Fibroblast of skin of right biceps (primary cell): ENCODE measurements around the gene FZD7.

ENCODE experiments used
- DNase-seq: peaks from one replicate; pipeline ENCODE4 v3.0.0-alpha.2; 2013

Gene FZD7

DNA sequence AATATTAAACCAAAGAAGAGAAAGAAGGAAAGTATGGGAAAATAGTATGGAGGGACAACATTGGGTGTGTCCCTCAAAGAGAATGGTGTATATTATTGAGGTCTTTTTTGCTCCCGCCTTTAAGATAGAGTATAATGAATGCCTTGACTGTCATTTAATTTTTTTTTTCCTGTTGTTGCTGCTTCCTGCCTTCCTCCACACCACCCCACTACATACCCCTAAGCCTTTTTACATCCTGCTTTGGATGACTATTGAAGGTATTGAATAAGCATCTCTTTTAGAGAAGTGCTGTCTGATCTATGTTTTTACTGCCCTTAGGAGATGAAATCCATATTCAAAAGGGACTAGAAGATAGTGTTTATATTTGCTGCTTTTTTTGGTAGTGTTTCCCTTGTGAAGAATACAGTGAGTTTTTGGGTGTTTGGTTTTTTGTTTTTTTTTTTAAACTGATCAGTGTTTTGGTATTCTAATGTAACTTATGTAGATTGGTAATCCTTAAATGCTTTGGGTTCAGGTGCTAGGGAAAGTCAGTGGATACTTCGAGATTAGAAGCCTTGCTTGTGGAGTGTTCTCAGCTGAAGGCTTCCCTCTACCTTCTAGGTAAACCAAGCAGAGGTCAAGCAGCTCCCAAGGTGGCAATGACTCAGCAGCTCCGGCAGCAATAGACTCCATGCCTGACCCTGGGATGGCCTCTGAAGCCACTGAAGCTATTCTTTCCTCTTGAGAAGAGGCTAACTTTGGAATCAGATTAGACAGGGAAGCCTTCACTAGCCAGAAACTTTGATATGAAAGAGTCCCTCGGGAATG, 5.0 kb downstream of the FZD7 start:
- DNase-seq: peak; percentile 66

DNA sequence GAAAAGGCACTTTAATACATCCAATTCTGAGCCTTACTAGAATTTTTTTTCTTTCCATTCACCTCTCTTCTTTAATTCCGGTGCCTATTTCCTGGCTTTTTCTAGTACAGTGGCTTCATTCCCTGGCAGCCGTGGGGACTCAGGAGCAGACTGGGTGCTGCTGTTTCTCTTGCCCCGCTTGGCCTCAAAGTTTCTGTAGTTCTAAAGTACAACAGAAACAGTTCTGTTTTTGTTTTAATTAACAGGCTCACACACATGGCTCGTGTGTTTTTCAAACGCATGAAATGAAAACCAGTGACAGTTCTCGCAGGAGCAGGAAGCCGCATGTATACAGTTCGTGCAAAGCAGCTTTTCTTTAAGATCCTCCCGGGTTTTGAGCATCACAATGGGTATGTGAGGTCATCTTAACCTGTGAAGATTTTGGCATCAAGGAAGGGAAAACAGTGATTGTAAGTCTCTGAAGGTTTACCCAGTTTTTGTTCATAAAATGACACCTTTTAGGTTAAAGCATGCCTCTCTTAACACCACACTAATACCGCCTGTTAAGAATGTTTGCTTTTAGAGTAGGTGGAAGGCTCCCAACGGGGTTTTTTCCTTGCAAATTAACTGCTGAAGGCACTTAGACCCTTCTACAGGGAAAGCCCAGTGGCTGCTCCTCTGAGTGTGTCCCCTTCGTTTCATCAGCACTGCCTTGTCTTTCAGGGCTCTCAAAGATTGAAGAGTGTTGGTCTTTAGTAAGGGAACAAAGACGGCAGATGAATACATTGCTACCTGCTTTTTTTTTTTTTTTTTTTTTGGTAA, 5.8 kb downstream of the FZD7 start:
- DNase-seq: no peak

DNA sequence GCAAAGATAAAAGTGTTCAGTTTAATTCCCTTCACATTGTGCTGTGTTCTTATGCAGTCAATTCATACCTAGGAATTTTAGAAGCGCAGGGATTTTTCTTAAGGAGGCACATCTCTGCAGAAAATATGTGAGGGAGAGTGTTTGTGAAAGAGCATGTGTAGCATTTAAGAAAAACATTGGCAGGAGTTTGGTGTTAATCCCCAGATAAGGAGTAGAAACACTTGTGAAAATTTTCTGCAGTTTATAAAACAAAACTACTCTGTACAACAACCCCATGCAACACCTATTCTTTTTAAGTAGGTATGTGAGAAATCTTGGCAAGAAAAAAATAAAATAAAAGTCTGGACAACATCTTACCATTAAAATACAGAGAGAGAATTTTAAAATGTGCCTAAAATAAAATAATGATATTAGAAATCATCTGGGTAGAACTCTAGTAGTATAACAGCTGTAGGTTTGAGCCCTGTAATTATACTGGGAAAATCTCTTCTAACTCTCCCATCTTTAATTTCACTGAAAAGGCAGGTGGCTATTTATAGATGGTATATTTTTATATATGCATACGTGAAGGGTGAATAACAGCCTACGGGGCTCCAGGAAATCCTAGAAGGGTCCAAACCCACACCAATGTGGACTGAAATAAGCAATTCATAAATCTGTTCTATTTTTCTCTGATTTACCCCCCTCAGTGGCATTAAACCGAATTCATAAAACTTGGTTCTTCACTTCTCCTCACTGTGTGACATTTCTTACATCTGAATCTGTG, 6.6 kb downstream of the FZD7 start:
- no peak for DNase-seq

DNA sequence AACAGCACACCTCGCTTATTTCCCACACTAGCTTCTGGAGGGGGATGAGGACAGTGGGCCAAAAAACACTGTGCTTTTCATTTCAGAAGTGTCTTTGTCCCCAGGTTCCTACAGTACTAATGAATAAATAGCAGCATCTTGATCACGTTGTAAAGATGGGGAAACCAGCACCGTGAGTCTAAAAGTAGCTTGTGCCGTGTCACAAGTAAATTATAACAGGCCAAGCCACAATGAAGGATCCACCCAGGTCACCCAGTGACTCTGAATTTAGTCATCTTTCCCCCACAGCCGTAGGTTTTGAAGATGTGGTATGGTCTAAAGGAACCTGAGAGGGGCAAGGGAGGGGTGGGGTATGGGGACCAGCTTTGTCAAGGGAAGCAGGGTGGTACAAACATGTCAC, 8.8 kb downstream of the FZD7 start:
- DNase-seq: no peak

DNA sequence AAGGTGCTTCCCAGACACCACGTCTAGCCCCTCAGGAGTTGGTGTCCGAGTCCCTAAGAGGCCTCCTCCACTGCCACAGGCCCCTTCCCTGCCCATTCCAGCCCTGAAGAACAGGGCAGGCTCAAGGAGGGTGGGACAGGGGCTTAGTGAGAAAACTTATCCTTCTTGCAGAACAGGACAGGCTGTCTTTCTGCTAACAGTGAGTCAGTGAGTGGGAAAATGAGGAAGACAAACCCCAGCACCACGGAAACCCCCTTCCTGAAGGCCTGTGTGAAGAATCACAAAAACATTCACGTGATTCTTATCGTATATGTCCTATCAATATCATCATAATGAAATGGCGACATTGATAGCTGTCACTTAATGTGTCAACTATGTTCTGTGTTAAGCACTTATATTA, 9.8 kb downstream of the FZD7 start:
- no peak for DNase-seq

DNA sequence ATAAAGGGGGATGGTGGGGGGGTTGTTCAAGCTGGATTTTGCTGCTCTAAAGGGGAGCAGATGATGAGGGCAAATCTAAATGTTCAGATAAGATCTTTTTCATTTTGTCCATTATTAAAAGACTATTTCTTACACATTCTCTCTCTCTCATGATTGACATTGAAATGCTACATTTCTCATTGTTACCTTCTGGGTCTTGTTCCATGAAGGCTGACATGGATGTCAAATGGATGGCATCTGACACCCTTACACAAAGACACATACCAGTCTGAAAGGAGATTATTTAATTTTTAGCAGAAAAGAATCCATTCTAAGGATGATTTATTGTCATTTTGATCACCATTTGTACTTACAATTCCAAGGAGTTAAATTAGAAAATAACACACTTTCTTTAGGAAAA, 11.1 kb downstream of the FZD7 start:
- no peak for DNase-seq

DNA sequence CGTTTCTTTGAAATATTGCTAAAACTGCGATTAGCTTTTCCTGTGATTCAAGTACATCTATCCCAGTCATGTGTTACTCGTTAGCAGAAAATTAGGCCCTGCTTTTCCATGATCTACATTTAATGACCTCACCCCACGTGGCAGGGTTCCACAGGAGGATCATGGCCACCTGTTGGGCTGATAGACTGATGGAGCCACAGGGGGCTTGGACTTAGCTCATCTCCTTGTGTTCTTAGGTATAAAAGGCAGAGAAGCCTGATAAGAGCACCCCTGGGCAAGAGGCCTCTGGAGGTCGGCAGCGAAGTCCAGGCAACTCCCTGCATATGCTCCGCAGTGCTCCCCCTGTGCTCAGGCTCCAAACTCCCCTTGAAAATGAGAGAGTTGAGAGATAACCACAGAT, 12.9 kb downstream of the FZD7 start:
- peak; percentile 18 for DNase-seq

DNA sequence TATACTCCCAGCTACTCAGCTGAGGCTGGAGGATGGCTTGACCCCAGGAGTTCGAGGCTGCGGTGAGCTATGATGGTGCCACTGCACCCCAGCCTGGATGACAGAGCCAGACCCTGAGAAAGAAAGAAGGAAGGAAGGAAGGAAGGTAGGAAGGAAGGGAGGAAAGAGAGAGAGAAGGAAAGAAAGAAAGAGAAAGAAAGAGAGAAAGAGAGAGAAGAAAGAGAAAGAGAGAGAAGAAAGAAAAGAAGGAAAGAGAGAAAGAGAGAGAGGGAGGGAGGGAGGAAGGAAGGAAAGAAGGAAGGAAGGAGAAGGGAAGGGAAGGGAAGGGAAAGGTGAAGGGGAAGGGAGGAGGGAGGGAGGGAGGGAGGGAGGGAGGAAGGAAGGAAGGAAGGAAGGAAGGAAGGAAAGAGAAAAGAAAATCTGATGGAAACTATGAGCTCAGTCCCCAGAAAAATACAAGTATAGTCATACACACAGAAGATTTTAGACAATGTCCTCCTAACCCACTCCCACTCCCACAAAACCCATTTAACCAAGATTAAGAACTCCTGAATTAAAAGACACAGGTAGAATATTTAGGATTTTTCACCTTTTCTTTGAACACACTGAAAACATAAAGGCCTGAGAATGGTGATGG, 15.6 kb downstream of the FZD7 start:
- DNase-seq: no peak

DNA sequence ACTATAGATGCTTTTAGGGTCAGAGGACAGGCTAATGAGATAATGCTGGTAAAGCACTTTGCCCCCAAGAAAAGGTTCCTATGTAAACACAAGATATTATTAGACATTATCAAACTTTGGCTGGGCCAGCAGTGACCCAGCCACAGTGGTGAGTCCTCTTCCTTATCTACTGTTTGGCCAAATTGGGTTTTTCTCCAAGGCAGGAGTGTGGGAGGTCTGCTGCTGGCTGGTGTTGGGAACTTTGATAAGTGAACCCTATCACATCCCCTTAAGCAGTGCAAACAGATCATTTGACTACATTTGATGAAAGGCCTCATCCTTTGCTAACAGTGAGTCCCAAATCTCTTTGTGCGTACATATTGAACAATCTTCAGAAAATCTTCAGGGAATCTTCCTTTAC, 16.2 kb downstream of the FZD7 start:
- no peak for DNase-seq

DNA sequence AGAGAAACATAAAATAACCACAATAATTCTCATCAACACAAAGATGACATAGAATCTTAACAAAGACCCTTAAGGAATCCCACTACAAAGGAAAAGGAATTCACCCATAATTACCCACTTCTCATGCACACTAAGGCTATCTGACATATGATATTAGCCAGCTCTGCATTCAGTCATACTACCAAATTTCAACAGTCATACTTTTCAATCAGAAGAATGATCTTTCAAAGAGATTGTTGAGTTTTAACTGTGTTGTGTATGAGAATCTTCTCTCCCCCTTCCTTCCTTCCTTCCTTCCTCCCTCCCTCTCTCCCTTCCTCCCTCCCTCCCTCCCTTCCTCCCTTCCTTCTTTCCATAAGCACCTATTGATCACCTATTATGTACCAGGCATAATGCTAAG, 17.0 kb downstream of the FZD7 start:
- no peak for DNase-seq

DNA sequence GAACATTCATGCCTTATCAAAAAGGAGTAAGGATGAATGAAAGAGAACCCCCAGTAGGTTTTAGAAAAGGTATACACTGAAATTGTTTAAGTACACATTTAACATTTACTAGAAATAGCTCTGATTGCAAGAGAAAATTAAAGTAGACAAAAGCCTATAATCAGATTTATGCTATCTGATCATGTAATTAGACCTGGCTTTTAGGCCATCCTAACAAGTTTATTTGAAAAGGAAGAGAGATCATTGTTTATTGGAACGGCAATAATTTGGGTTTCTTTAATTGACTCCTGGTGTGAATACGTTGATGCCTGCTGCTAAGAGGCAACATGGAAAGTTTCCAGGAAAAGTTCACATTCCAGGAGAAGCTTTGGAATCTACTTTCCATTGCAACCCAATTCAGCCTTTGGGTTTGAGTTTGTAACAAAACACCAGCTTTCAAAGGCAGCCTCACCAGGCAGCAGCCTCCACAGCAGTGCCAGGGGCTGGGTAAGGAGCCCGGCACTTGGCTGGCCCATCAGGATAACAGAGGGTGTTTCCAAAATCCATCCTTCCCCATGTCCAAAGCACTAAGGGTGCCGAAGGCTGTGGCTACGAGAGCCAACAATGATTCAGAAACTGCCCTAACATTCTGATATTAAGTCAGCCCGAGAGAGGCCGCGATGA, 18.0 kb downstream of the FZD7 start:
- DNase-seq: peak; percentile 74

DNA sequence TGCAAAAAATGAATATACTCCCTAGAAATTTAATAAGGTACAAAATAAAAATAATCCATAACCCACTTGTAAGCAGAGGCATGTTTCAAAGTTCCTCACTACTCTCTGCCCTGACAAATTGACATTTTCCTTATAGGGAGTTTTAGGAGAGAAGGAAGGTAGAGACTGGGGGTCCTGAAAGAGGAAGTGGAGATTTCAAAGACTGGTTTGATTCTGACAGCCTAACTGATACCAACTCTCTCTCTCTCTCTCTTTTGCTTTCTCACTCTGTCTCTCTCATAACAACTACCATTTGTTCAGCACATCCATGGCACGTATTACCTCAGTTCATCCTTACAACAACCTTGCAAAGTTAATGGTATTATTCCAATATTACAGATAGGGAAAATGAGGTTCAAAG, 18.6 kb downstream of the FZD7 start:
- DNase-seq: no peak

DNA sequence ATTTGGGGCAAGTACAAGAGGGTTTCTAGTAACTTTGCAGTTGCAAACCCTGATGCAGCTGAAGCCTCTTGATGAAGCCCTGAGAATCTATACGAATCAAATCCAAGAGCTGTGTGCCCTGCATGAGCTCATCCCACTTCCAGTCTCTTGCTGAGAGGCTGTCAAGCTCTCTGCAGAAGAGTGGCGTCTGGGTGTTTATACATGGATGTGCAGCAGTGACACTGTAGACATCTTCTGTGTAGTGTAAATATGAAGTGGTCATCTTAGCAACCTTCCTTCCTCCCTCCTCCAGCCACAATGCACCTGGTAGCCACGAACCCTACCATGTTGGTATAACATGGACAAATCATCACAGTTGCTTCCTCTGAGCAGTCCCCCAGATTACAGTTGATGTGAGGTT, 21.0 kb downstream of the FZD7 start:
- no peak for DNase-seq

DNA sequence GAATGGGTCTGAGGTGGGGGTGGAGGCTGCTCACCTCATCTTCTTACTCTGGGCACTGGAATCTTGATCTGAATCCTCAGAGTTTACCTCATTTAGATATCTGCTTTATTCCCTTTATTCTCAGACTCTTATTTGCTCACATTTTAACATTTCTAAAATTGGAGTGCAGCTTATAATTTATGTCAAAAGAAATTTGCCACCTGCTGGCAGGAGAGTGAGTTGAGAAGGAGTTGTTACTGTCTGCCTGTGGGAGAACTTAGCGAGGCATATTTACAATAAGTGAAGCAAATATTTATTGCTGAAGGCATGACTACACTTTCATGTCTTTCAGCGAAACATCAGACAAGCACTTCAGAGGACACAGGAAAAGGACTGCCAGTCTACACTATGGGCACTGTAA, 23.0 kb downstream of the FZD7 start:
- no peak for DNase-seq

DNA sequence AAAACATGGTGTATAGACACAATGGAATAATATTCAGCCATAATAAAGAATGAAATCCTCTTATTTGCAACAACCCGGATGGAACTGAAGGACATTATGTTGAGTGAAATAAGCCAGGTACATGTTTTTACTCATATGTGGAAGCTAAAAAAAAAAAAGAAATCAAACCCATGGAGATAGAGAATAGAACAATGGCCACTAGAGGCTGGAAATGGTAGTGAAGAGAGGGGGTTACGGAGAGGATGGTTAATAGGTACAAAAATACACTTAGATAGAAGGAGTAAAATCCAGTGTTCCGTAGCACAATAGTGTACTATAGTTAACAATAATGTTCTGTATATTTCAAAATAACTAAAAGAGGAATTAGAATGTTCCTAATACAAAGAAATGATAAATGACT, 26.6 kb downstream of the FZD7 start:
- DNase-seq: no peak

DNA sequence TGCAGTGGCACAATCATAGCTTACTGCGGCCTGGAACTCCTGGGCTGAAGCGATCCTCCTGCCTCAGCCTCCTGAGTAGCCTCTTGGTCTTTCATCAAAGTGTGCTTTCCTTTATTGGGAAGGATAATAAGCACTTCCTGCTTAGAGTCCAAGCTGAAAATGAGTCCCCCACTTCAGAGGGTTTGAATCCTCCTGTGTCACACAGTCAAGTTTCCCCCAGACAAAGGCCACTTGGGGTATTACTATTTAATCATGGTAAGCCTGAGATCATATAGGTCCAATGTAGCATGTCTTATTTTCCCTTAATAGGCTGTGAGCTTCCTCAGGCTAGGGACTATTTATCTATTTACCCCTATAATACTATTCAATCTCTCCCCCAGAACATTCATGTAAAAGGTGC, 28.0 kb downstream of the FZD7 start:
- DNase-seq: no peak

DNA sequence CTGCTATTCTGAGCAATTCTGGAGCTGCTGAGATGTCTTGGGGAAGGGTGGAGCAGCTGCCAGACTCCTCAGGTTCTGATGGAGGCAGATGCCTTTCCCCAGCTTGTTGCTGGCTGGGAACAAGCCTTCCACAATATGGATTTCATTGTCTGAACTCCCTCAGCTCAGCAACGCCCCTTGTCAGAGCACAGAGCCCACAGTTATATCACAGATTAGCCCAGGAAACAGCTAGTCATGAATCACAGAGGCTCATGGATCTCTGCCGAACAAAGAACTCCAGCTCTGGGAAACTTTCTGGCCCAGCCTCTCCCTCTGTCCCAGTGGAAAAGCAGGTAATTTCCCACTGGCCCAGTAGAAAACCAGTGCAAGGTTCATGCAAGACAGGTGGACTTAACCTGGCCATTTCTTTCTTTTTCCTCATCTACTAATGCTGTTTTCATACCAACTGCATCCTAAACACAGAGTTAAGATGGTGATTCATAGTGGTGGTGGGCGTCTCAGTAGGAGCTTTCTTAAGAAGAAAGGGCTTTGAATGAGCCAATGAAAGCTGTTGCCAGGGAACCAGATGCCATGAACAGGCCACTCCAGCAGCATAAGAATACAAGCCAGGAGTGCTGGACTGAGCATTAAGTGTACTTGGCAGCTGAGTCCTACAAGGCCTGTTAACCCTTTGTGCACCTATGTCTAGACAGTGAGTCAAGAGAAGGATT, 30.7 kb downstream of the FZD7 start:
- peak; percentile 89 for DNase-seq

DNA sequence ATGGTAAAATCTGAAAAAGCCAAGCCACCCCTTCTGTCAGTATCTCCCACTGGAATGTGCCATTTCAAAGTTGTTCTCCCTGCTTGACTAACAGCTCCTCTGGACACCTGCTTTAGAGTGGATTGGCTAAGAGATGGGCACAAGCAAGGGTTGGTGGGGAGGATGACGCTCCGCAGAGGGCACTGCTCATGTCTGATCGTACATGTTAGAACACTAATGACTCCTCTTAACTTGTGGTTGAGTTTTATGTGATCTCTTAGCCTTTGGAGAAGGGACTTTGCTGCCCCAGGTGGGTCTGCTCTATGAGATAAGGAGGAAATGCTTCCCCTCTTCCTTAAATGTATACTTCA, 31.2 kb downstream of the FZD7 start:
- DNase-seq: no peak

DNA sequence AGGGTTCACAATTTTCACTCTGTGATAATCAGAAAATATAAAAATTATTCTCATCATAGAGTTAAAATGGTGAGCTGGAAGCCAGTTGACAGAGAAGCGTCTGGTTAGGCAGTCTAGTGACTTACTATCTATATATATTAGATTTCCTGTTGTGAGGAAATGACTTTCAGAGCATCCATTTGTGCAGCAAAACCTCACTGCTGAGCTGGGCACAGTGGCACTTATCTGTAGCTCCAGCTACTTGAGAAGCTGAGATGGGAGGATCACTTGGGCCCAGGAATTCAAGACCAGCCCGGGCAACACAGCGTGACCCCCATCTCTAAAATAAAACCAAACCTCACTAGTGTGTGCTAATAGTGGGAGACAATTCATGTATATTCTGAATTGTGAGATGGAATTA, 32.2 kb downstream of the FZD7 start:
- no peak for DNase-seq

DNA sequence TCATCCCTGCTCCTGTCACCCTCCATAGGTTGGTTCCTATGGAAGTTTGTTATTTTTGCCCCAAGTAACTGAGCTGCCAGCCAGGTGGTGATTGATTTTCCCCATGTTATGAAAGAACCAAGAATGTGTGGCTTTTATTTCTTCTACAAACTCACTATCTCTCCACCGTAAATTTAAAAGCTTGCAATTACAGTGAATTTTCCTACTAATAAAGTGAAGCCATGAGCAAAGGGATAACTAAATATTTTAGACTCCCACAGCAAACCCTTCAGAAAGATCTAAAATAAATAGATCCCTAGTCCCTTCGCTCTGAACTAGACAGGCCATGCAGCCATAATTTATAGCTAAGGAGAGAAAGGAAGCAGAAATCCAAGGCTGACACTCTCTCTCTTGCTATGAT, 33.2 kb downstream of the FZD7 start:
- DNase-seq: no peak

DNA sequence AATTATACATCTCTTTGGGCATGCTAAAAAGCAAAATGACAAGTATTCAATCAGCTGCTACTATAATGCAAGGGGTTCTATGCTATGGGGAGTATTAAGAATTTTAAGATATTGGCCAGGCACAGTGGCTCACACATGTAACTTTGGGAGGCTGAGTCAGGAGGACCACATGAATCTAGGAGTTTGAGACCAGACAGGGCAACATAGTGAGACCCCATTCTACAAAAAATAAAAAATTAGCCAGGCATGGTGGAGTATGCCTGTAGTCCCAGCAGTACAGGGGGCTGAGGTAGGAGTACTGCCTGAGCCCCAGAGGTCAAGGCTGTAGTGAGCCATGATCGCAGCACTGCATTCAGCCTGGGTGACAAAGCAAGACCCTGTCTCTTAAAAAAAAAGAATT, 33.9 kb downstream of the FZD7 start:
- no peak for DNase-seq
